ENCODE data around the gene ALDH5A1. TPM values are rescaled to one million over a fixed set of nuclear protein-coding genes. Genes with fewer than 3 reads are reported as not detected.

ALDH5A1 gene
- total and polyA plus RNA-seq, 7 donors = 2.4 to 5.0 (median 2.8) TPM

DNA sequence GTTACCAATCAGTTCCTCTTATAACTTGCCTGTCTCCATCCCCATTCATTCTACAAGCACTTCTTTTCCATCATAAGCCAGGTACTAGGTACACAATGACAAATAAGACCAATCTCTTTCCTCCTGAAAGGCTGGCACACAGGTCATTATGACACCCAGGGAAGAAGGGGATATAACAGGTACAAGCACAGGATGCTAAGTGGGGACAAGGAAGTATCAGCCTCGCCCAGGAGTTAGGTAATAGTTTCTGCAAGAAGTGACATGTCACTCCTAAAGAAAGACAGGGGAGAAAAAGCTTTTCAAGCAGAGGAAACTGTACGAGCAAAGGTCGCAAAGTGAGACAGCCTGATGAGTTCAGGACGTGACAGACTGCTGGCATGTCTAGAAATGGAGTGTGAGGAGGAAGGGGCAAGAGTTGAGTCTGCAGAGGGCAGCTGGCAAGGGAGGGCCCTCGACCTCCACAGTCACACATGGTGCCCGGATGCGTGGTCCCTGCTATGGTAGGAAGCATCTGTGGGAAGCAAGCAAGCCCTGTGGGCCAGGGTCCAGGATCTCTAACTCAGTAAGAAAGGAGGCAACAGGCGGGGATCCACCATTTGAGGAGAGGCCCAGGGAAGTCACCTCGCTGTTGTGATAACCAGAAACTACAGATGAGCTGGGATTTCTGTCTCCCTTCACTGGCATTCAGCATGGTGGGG, 45.8 kb upstream of the ALDH5A1 start:
- Histone ChIP-seq H3K27me3 (no peaks in the 10 kb centered on the region), H3K36me3 (no peaks in the 10 kb centered on the region), H3K27ac (no peak overlapping the region), H3K4me1 (no peaks in the 10 kb centered on the region), H3K4me3 (no peak overlapping the region), H3K9me3 (no peaks in the 10 kb centered on the region)
- WGBS, 2 donors = 77 to 79% methylated on average over 9 of the region's 9 CpGs
- intact Hi-C loops (cut with DNase I) = no loop called here
- DNase-seq = no peak
- TF ChIP-seq POLR2A (IDR thresholded peaks at IDR 0.05) (no peak), EP300 (IDR thresholded peaks at IDR 0.05) (no peak), POLR2AphosphoS5 (IDR thresholded peaks at IDR 0.05) (no peak)
- TF ChIP-seq, protein P1, sequence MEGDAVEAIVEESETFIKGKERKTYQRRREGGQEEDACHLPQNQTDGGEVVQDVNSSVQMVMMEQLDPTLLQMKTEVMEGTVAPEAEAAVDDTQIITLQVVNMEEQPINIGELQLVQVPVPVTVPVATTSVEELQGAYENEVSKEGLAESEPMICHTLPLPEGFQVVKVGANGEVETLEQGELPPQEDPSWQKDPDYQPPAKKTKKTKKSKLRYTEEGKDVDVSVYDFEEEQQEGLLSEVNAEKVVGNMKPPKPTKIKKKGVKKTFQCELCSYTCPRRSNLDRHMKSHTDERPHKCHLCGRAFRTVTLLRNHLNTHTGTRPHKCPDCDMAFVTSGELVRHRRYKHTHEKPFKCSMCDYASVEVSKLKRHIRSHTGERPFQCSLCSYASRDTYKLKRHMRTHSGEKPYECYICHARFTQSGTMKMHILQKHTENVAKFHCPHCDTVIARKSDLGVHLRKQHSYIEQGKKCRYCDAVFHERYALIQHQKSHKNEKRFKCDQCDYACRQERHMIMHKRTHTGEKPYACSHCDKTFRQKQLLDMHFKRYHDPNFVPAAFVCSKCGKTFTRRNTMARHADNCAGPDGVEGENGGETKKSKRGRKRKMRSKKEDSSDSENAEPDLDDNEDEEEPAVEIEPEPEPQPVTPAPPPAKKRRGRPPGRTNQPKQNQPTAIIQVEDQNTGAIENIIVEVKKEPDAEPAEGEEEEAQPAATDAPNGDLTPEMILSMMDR (IDR thresholded peaks at IDR 0.05) = no peak

GRCh38 chr6:24451581-24452388, 43.0 kb upstream of the ALDH5A1 start:
- TF ChIP-seq EP300 (IDR thresholded peaks at IDR 0.05) (no peak), POLR2AphosphoS5 (IDR thresholded peaks at IDR 0.05) (no peak), POLR2A (IDR thresholded peaks at IDR 0.05) (no peak)
- TF ChIP-seq, protein P1 (IDR thresholded peaks at IDR 0.05) = no peak
- H3K27me3 ChIP-seq = no peaks in the 10 kb centered on the region
- no peak overlapping the region for H3K4me3 ChIP-seq
- no peaks in the 10 kb centered on the region for H3K36me3 ChIP-seq
- no peaks in the 10 kb centered on the region for H3K4me1 ChIP-seq
- WGBS, 2 donors = 59 to 81% methylated on average over 13 of the region's 13 CpGs
- H3K9me3 ChIP-seq = no peaks in the 10 kb centered on the region
- intact Hi-C loops (cut with DNase I) = no loop called here
- H3K27ac ChIP-seq = no peak overlapping the region
- no peak for DNase-seq

DNA sequence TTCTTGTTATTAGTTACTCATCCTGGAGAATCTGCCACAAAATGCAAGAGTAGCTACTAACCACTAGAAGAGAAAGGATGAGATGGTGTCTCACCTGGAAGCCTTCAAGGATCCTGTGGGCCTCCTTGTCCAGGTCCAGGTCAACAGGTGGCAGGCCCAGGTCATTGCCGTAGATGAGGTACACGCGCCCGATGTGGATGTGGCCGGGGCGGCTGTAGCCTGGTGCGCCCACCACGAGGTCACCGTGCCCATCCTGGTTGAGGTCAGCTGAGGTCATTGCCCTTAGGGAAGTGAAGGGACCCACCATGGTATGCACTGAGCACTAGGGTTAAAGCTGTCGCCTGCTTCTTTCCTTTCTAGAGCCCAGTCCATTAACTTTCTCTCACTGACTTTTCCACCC, 40.8 kb upstream of the ALDH5A1 start:
- TF ChIP-seq, protein P1 (IDR thresholded peaks at IDR 0.05) = no peak
- TF ChIP-seq POLR2A (IDR thresholded peaks at IDR 0.05) (no peak), EP300 (IDR thresholded peaks at IDR 0.05) (no peak), POLR2AphosphoS5 (IDR thresholded peaks at IDR 0.05) (no peak)
- 98% methylated on average over 10 of the region's 10 CpGs for WGBS, 2 donors

DNA sequence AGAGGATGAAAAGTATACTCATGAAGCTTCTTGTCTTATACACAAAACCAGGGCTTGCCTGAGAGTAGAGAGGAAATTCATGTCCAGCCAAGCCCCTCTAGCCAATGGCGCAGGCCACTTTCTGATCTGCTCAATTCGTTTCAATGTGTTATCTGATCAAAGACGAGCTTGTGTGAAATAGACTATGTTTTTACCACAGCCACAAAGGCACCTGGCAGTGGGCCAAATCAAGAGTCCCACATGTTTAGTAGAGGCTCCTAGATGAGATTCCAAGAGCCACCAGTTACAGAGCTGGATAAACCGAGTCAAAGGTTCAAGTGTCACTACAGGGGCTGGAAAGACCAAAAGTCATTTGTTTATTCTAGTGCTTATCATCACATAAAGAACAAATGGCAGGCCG, 40.3 kb upstream of the ALDH5A1 start:
- Histone ChIP-seq H3K4me3 (no peak overlapping the region), H3K27me3 (no peaks in the 10 kb centered on the region), H3K27ac (no peak overlapping the region), H3K4me1 (no peaks in the 10 kb centered on the region), H3K9me3 (no peaks in the 10 kb centered on the region), H3K36me3 (no peaks in the 10 kb centered on the region)
- DNase-seq = no peak
- intact Hi-C loops (cut with DNase I) = no loop called here
- no peak for TF ChIP-seq POLR2AphosphoS5 (IDR thresholded peaks at IDR 0.05)
- TF ChIP-seq, protein P1 (IDR thresholded peaks at IDR 0.05) = no peak
- no peak for TF ChIP-seq EP300 (IDR thresholded peaks at IDR 0.05)
- TF ChIP-seq POLR2A (IDR thresholded peaks at IDR 0.05) = no peak
- WGBS, 2 donors = 88 to 90% methylated on average over 5 of the region's 5 CpGs

More for the DNA sequence above, 40.8 kb upstream of the ALDH5A1 start:
- Histone ChIP-seq H3K36me3 (no peaks in the 10 kb centered on the region), H3K9me3 (no peaks in the 10 kb centered on the region), H3K27me3 (no peaks in the 10 kb centered on the region), H3K4me3 (no peak overlapping the region), H3K4me1 (no peaks in the 10 kb centered on the region), H3K27ac (no peak overlapping the region)
- DNase-seq = no peak
- intact Hi-C loops (cut with DNase I) = no loop called here

All from sigmoid colon (tissue), 7 donors.